GM18909 (cell line): ENCODE data around the gene CDC42EP3.

ENCODE experiments used
- ATAC-seq: cut with Tn5 transposase; IDR thresholded peaks from one replicate; pipeline ENCODE4 v1.9.1; 2021; ENCODE audit warnings: mild to moderate bottlenecking; ENCODE audit not compliant: unreplicated experiment, poor library complexity

The CDC42EP3 gene, protein sequence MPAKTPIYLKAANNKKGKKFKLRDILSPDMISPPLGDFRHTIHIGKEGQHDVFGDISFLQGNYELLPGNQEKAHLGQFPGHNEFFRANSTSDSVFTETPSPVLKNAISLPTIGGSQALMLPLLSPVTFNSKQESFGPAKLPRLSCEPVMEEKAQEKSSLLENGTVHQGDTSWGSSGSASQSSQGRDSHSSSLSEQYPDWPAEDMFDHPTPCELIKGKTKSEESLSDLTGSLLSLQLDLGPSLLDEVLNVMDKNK

GRCh38 chr2:37671009-37671815 lies at the start of gene CDC42EP3:
Gene CDC42EP3, minus strand, starts transcription at chr2:37671642. Its CDS starts 25,055 bp downstream, at chr2:37646587.
- ATAC-seq = peak; percentile 55

- no peak for ATAC-seq
Observed at GRCh38 chr2:37721201-37721560, 49.7 kb upstream of the CDC42EP3 start.

DNA sequence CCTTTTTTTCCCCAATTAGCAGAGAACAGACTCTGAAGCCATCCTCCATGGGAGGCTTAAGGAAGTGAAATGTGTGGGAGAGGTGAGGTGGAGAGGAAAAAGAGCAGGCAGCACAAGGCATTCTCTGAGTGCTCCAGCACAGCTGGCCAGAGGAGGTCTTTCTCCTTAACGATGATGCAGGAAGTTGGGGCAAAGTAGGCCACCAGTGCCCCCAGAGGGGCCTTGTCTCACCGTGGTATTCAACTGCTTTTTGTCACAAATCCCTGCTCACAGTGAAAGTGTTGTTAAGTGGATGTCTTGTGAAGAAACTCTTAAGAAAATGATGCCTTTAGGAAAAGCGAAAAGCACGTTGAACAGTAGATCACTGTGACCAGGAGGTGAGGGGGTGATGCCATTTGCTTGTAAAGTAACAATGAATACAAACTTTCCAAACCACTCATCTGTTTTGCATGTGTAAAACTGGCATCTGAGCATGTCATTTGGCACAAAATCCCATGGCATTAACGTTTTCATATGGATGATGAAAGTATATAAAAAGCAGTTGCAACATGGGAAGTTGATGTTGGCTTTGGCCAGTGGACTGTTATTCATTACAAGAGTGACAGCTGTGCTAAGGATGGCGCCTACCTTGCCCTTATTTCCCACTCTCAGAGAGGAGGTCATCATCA lies 49.2 kb upstream of the CDC42EP3 start:
- no peak for ATAC-seq

DNA sequence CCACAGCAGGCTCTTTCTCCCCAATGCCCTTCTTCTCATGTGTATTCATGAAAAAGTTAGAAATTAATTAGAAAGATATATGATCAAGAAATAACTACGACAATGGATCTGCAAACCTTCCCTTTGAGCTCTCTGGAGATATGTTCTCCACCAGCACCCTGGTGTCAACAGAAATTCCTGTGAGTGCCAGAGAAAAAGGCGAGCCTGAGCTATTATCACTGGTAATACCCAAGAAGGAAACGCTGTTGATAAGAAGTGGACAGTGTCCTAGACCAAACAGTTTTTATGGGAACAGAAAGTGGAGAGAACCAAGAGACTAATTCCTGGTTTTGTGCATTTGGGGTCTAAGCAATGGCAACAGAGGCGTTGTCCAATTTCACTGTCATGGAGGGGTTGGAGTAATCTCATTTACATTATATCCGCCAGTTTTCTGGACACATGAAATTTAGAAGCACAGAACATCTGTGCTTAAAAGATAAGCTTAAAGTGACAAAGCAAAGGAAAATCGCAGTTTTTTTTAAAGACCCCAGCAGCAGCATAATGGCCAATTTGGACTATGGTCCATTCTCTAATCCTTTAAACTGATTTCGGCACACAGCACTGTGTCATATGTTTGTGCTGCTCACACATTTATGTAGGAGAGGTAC lies 47.2 kb upstream of the CDC42EP3 start:
- no peak for ATAC-seq

- ATAC-seq = no peak
Observed at GRCh38 chr2:37713258-37713700, 41.8 kb upstream of the CDC42EP3 start.

DNA sequence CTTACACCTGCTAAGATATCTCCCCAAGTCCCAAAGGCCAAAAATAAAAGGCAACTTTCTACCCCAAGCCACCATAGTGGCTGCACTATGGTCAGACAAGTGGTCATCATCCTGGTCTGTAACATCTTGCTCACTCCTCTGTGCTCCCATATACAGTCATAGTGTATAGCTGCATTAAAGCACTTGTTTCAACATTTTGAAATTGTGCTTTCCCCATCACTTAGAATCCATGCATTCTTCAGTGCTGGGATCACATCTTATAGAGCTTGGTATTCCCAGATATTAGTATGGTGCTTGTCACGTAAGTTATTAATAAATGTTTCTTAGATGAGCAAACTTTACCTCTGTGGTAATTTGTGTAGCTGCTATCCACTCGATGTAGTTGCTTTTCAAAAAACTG lies 40.4 kb upstream of the CDC42EP3 start:
- no peak for ATAC-seq

- ATAC-seq = peak; percentile 68
Observed at GRCh38 chr2:37711308-37711731, 39.9 kb upstream of the CDC42EP3 start.

DNA sequence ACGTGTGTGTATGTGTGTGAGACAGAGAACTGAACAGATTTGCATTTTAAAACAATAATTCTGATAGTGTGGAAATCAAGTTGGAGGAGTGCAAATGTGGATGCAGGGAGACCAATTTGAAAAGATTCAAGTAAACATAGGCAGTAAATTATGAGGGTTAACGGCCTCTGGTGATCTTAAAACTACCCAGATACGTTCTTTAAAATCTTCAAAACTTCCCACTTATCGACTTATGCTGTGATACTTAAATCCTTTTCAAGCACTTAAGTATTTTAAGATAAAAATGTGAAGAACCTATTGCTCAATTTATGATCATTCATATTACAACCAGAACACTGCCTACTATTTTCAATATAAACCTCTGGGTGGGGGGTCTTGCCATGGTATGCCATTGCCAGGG lies 37.7 kb upstream of the CDC42EP3 start:
- ATAC-seq = no peak

DNA sequence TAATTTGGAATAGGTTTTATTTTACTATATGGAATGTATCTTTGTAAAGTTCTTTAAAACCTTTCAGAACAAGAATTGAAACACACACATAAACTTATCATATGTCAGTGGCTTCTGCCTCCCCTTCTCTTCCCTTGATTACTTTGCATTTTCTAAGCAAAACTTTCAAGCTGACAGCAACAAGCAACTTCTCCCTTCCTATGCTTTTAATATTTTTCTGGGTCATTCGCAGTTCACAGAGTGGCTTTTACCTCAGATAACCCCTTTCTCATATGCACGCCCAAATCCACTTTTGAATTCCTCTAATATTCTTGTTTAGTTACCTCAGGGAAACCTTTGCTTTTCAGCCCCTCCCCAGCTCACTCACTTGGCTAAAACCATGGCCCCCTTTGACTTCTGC lies 36.7 kb upstream of the CDC42EP3 start:
- no peak for ATAC-seq

DNA sequence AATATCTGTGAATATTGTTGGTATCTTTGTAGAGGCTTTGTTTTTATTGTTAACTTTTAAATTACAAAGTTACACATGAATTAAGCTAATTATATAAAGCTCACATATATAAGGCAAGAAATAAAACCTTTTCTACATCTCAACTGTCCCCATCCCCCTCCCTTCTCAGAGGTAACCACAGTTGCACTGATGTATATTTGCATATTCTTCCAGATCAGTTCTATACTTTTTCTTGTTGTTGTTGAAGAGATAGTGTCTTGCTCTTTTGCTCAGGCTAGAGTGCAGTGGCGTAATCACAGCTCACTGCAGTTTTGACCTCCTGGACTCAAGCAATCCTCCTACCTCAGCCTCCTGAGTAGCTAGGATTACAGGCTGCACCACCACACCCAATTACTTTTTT lies 36.0 kb upstream of the CDC42EP3 start:
- ATAC-seq = no peak

- no peak for ATAC-seq
Observed at GRCh38 chr2:37706334-37707183, 35.1 kb upstream of the CDC42EP3 start.

GRCh38 chr2:37705191-37705590 lies 33.7 kb upstream of the CDC42EP3 start:
- no peak for ATAC-seq

DNA sequence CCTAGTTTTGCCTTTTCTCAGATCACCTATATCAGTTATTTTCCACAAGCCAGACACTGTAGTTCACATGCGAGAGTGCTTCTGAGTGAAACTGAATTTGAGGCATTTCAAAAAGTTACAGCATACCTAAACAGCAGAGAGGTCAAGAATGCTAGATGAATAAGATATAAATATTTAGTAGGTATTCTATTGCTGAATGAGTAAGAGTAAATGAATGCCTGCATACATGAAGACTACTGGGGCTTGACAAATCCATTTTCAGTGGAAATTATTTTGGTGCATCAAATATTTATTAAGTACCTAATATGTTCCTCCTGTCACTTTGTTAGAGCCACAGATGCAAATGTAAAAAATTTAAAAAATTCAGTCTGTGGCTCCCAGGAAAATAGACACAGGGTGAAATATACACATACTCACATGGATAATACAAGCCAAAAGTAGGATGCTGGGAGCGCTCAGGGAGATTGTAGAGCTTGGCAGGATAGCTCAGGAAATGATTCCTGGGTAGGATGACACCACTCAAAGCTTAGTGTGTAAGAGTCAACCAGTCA lies 27.6 kb upstream of the CDC42EP3 start:
- ATAC-seq = no peak

GRCh38 chr2:37695336-37695735 lies 23.9 kb upstream of the CDC42EP3 start:
- no peak for ATAC-seq

DNA sequence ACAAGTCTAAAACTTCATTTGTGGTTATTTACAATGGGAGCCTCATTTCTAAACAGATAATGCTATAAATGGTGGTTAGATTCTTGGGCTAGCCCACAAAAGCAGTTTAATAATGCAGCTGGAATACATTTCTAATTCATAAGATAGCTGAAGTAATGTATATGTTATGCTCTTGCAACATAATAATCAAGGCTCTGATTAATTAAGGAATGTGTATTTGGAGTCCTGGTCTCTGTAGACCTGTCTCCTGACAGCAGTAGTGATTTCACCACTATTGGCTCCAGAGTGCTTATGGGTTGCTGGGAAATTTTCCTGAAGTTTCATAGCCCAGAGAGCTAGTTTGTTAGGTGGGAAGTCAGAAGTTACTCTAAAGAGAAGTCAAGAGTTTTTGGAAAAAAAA lies 21.3 kb upstream of the CDC42EP3 start:
- no peak for ATAC-seq

DNA sequence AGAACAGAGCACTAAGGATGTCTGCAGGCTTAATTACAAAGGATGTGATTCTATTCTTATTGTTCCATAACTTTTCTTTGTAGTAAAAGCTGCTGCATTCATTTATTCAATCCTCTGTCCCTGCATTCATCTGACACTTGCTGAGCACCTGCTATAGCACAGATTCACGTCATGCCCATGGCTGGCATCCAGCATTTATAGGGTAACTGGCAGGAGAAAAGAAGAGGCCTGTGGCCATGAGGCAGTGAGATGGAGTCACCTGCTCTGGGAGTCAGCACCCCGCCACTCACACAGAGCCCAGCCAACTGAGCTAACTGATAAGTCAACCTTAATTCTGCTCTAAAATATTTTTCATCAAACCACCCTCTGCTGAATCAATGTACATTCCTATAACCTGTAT lies 18.3 kb upstream of the CDC42EP3 start:
- ATAC-seq = no peak

DNA sequence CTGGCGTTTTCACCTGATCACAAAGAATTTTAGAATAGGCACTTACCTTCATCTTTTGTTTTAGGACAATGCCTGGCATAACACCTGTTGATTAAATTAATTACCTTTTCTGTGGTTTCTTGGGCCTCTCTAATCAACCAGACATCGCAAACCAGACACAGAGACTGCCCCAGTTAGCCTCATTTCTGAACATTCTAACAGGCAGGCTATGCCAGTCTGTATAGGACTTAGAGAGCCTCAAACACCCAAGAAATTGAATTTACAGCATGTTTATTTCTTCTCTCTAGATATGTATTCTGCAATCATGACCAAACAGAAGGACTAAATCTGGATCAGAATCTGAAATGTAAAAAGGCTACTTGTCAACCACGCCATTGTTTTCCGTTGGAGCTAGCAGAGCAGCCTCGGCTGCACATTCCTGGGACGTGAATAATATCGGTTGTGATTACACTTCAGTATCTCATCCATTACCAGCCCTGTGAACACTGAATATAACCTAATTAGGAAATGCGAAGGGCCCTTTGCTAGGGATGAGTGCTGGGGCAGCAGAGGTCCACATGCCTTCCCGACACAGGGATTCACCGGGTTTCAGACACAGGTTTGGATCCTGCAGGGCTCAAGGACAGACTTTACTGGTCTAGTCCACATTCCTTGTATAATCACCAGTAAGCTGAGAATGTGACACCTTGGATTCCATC lies 17.5 kb upstream of the CDC42EP3 start:
- ATAC-seq = no peak

GRCh38 chr2:37686792-37687526 lies 15.5 kb upstream of the CDC42EP3 start:
- ATAC-seq = no peak
